ENCODE measurements around the gene ARHGEF17.

ARHGEF17 gene

GRCh38 chr11:73361953-73362776 lies 54.1 kb downstream of the ARHGEF17 start:
- DNase-seq, result no peak

- no peak for DNase-seq
These were observed 55.1 kb downstream of the ARHGEF17 start for GRCh38 chr11:73363147-73363546.

GRCh38 chr11:73365352-73366264 lies 57.5 kb downstream of the ARHGEF17 start:
- DNase-seq, result no peak

GRCh38 chr11:73366265-73366610 lies 58.2 kb downstream of the ARHGEF17 start:
- no peak for DNase-seq

- DNase-seq, result no peak
These were observed 58.9 kb downstream of the ARHGEF17 start for GRCh38 chr11:73366953-73367352.

- DNase-seq, result no peak
These were observed 59.5 kb downstream of the ARHGEF17 start for GRCh38 chr11:73367482-73368024.

GRCh38 chr11:73372375-73372993 lies 64.4 kb downstream of the ARHGEF17 start:
- DNase-seq, result no peak

- DNase-seq, result no peak
These were observed 66.1 kb downstream of the ARHGEF17 start for GRCh38 chr11:73374151-73374550.

- no peak for DNase-seq
These were observed 67.7 kb downstream of the ARHGEF17 start for GRCh38 chr11:73375830-73376159.

GRCh38 chr11:73376160-73376802 lies 68.2 kb downstream of the ARHGEF17 start, which contains the start of gene RELT:
TSS of gene RELT (plus strand) at chr11:73376399. CDS start at chr11:73389137, 12,738 bp downstream.
- DNase-seq, result peak; percentile 31

- DNase-seq, result no peak
These were observed 68.9 kb downstream of the ARHGEF17 start for GRCh38 chr11:73376803-73377629.

- no peak for DNase-seq
These were observed 71.3 kb downstream of the ARHGEF17 start for GRCh38 chr11:73379189-73379880.

- no peak for DNase-seq
These were observed 72.3 kb downstream of the ARHGEF17 start for GRCh38 chr11:73380331-73380730.

- DNase-seq, result no peak
These were observed 72.9 kb downstream of the ARHGEF17 start for GRCh38 chr11:73380897-73381410.

- no peak for DNase-seq
These were observed 73.5 kb downstream of the ARHGEF17 start for GRCh38 chr11:73381589-73381988.

- DNase-seq, result no peak
These were observed 74.1 kb downstream of the ARHGEF17 start for GRCh38 chr11:73382183-73382582.

- DNase-seq, result no peak
These were observed 74.7 kb downstream of the ARHGEF17 start for GRCh38 chr11:73382747-73383146.

GRCh38 chr11:73383249-73384124 lies 75.4 kb downstream of the ARHGEF17 start:
- DNase-seq, result no peak

- DNase-seq, result no peak
These were observed 76.0 kb downstream of the ARHGEF17 start for GRCh38 chr11:73384125-73384441.

GRCh38 chr11:73384531-73384871 lies 76.4 kb downstream of the ARHGEF17 start:
- no peak for DNase-seq
